H7 (cell line): Measurements from ENCODE around the gene NCOA1. TPM values are rescaled to one million over a fixed set of nuclear protein-coding genes. Genes with fewer than 3 reads are reported as not detected.
"Not testable (repeated sequence)": the region's sequence is repeated elsewhere in the genome, so short reads cannot be mapped to it uniquely, and the experiment has no call there.

Experiments
- DNase-seq: peaks from one replicate; pipeline ENCODE4 v3.0.0; 2012
- H3K27me3 ChIP-seq: 2 replicates; pipeline ENCODE4 v1.6.0; 2011; ENCODE audit warnings: mild to moderate bottlenecking, low read length; ENCODE audit not compliant: control insufficient read depth, insufficient read depth
- H3K36me3 ChIP-seq: replicated peaks from 2 replicates; pipeline ENCODE4 v1.5.1; 2011; ENCODE audit warnings: low read length; ENCODE audit not compliant: control insufficient read depth, insufficient read depth
- H3K4me3 ChIP-seq: 2 replicates; pipeline ENCODE4 v1.5.1; 2011; ENCODE audit warnings: low read depth, mild to moderate bottlenecking, control low read depth, low read length, moderate library complexity; ENCODE audit not compliant: insufficient read depth
- total RNA-seq: library from RNA; depleted of rRNA; stranded (reverse); fragments of >200 nt; shearing (Covaris generic); gene quantifications from 2 replicates; pipeline ENCODE4 v1.2.3, GENCODE V29; 2014

Gene NCOA1
- total RNA-seq, 1 experiment from 2014 or later, result 9.4 TPM

DNA sequence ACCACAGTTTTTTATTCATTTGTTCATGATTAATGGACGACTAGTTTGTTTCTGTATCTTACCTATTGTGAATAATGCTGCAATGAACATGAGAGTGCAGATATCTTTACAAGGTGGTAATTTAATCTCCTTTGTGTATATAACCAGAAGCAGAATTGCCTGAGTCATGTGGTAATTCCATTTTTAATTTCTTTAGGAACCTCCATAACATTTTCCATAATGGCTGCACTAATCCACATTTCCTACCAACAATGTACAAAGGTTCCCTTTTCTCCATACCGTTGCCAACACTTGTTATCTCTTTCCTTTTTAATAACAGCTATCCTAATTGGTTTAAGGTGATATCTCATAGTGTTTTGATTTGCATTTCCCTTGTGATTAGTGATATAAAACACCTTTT lies 36.5 kb downstream of the NCOA1 start:
- Histone ChIP-seq H3K36me3 (no peaks in the 10 kb centered on the region), H3K27me3 (no peaks in the 10 kb centered on the region), H3K4me3 (no peak overlapping the region)
- no peak for DNase-seq

GRCh38 chr2:24530796-24531195 lies 39.7 kb downstream of the NCOA1 start:
- Histone ChIP-seq H3K4me3 (no peak overlapping the region), H3K36me3 (no peaks in the 10 kb centered on the region), H3K27me3 (no peaks in the 10 kb centered on the region)
- no peak for DNase-seq

- H3K4me3 ChIP-seq, DNase-seq, H3K36me3 ChIP-seq, H3K27me3 ChIP-seq: not testable (repeated sequence)
Observed at GRCh38 chr2:24531610-24532009, 40.6 kb downstream of the NCOA1 start.

DNA sequence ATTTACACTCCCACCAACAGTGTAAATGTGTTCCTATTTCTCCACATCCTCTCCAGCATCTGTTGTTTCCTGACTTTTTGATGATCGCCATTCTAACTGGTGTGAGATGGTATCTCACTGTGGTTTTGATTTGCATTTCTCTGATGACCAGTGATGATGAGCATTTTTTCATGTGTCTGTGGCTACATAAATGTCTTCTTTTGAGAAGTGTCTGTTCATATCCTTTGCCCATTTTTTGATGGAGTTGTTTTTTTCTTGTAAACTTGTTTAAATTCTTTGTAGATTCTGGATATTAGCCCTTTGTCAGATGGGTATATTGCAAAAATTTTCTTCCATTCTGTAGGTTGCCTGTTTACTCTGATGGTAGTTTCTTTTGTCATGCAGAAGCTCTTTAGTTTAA lies 41.0 kb downstream of the NCOA1 start:
- DNase-seq, H3K4me3 ChIP-seq, H3K36me3 ChIP-seq: not testable (repeated sequence)

DNA sequence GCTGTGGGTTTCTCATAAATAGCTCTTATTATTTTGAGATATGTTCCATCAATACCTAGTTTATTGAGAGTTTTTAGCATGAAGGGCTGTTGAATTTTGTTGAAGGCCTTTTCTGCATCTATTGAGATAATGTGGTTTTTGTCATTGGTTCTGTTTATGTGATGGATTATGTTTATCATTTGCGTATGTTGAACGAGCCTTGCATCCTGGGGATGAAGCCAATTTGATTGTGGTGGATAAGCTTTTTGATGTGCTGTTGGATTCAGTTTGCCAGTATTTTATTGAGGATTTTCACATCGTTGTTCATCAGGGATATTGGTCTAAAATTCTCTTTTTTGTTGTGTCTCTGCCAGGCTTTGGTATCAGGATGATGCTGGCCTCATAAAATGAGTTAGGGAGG lies 42.5 kb downstream of the NCOA1 start:
- H3K4me3 ChIP-seq, result not testable (repeated sequence)

More for the DNA sequence above, 41.0 kb downstream of the NCOA1 start:
- H3K27me3 ChIP-seq, result not testable (repeated sequence)

GRCh38 chr2:24538720-24539119 lies 47.7 kb downstream of the NCOA1 start:
- Histone ChIP-seq H3K4me3 (no peak overlapping the region), H3K36me3 (no peaks in the 10 kb centered on the region), H3K27me3 (no peaks in the 10 kb centered on the region)
- DNase-seq, result no peak

More for the DNA sequence above, 42.5 kb downstream of the NCOA1 start:
- not testable (repeated sequence) for H3K36me3 ChIP-seq, H3K27me3 ChIP-seq, DNase-seq

DNA sequence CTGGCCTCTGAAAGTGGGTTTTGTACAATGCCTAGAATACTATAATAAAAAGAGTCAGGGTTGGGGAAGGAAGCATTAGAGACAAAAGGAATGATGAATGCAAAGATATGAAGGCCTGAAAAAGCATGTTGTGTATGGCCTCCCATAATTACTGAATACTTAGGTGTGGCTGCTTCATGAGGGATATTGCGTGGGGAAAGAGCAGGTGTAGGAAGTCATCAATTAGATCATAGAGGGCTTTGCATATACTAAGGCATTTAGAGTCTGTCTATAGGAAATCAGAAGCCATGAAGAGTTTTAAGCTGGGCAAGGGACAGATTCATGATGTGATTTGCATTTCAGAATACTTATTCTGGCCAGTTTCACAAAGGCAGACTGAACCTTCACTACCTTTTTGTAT lies 48.2 kb downstream of the NCOA1 start:
- H3K27me3 ChIP-seq, result no peaks in the 10 kb centered on the region
- no peaks in the 10 kb centered on the region for H3K36me3 ChIP-seq
- DNase-seq, result no peak
- H3K4me3 ChIP-seq, result no peak overlapping the region

GRCh38 chr2:24540011-24540477 lies 49.0 kb downstream of the NCOA1 start:
- Histone ChIP-seq H3K4me3 (no peak overlapping the region), H3K36me3 (no peaks in the 10 kb centered on the region), H3K27me3 (no peaks in the 10 kb centered on the region)
- no peak for DNase-seq

- DNase-seq, result no peak
- no peak overlapping the region for H3K4me3 ChIP-seq
- no peaks in the 10 kb centered on the region for H3K27me3 ChIP-seq
- no peaks in the 10 kb centered on the region for H3K36me3 ChIP-seq
Observed at GRCh38 chr2:24541621-24542020, 50.6 kb downstream of the NCOA1 start.

DNA sequence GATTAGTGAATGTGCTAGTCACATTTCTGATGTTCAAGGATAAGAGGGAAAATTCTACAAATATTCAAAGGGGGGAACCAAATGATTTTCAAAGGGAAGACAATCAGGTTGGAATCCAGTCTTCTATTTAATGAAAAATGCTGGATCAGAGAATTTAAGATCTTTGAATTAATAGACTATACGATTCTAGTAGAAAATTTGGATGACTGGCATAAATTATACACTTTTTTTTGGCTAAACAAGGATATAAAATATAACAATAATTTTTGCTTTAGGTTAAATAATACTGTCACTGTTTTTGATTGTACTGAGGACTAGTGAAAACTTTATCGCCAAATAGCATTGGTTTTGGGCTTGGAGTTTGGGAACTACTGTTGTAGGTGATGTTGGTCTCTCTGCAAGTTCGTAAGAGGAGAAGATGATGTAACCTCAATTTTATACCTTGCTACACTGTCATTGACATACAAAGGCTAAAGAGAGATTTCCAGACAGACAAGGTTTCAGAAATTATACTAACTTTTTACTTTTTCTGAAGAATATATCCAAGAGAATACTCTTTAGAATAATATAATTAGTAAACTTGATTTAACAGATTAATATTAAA lies 51.3 kb downstream of the NCOA1 start:
- Histone ChIP-seq H3K4me3 (no peak overlapping the region), H3K36me3 (no peaks in the 10 kb centered on the region), H3K27me3 (no peaks in the 10 kb centered on the region)
- no peak for DNase-seq

GRCh38 chr2:24543252-24543651 lies 52.2 kb downstream of the NCOA1 start:
- no peak for DNase-seq
- no peak overlapping the region for H3K4me3 ChIP-seq
- H3K27me3 ChIP-seq, result no peaks in the 10 kb centered on the region
- no peaks in the 10 kb centered on the region for H3K36me3 ChIP-seq

- no peak for DNase-seq
- H3K4me3 ChIP-seq, result no peak overlapping the region
- H3K36me3 ChIP-seq, result no peaks in the 10 kb centered on the region
- no peaks in the 10 kb centered on the region for H3K27me3 ChIP-seq
Observed at GRCh38 chr2:24544456-24545115, 53.5 kb downstream of the NCOA1 start.

- H3K4me3 ChIP-seq, result no peak overlapping the region
- no peak for DNase-seq
- no peaks in the 10 kb centered on the region for H3K36me3 ChIP-seq
- no peaks in the 10 kb centered on the region for H3K27me3 ChIP-seq
Observed at GRCh38 chr2:24546669-24547068, 55.6 kb downstream of the NCOA1 start.

DNA sequence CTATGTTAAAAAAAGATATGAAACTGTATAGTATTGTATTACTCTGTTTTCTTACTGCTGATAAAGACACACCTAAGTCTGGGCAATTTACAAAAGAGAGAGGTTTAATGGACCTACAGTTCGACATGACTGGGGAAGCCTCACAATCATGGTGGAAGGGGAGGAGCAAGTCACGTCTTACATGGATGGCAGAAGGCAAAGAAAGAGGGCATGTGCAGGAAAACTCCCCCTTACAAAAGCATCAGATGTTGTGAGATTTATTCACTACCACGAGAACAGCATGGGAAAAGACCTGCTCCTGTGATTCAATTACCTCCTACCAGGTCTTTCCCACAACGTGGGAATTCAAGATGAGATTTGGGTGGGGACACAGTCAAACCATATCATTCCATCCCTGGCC lies 57.0 kb downstream of the NCOA1 start:
- Histone ChIP-seq H3K27me3 (no peaks in the 10 kb centered on the region), H3K36me3 (no peaks in the 10 kb centered on the region), H3K4me3 (no peak overlapping the region)
- no peak for DNase-seq

- H3K36me3 ChIP-seq, DNase-seq, H3K27me3 ChIP-seq, H3K4me3 ChIP-seq: not testable (repeated sequence)
Observed at GRCh38 chr2:24550301-24550700, 59.2 kb downstream of the NCOA1 start.
